T-helper 2 cell treated with Interferon-gamma antibody and Interleukin-4, amounts not matched to agents 5 μg/mL and 100 μg/mL, for 36 hours (primary cell): ENCODE measurements around the gene CDHR2.

Experiments
- DNase-seq: peaks from one replicate; pipeline ENCODE4 v3.0.0; 2021; ENCODE audit warnings: low spot score
- H3K27ac Mint-ChIP-seq: one replicate; pipeline ENCODE4 v1.8.0; 2021; ENCODE audit warnings: mild to moderate bottlenecking, mixed read lengths
- H3K27me3 Mint-ChIP-seq: one replicate; pipeline ENCODE4 v1.8.0; 2021; ENCODE audit warnings: low read depth, mixed read lengths
- H3K36me3 Mint-ChIP-seq: one replicate; pipeline ENCODE4 v1.8.0; 2021; ENCODE audit warnings: low read depth, mixed read lengths
- H3K4me1 Mint-ChIP-seq: one replicate; pipeline ENCODE4 v1.8.0; 2021; ENCODE audit warnings: low read depth, mixed read lengths
- H3K4me3 Mint-ChIP-seq: one replicate; pipeline ENCODE4 v1.8.0; 2022; ENCODE audit warnings: mild to moderate bottlenecking, moderate library complexity, mixed read lengths
- H3K9me3 Mint-ChIP-seq: one replicate; pipeline ENCODE4 v1.8.0; 2021; ENCODE audit warnings: mixed read lengths

Gene CDHR2

DNA sequence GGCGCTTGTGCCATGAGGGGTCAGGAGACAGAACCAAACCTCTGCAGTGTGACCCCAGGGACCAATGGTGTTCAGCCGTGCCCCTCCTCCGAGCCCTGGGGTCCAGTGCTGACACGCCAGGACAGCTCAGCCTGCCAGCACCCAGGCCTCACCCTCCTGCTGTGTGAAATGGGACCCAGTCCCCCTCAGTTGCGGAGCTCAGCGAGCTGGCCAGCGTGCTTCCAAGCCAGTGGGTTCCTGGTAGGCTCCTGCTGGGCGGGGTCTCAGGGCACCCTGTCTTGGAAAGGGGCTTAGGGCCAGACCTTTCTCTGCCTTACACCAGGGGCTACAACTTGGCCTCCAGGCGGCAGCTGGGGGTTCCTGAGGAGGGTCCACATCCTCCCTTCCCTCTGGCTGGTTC is 16.3 kb upstream of the CDHR2 start:
- no peaks in the 10 kb centered on the region for H3K27me3 Mint-ChIP-seq
- peaks cover 32% of the 10 kb centered on the region for H3K4me1 Mint-ChIP-seq
- H3K36me3 Mint-ChIP-seq: peaks cover 50% of the 10 kb centered on the region
- DNase-seq: no peak
- no peaks in the 10 kb centered on the region for H3K9me3 Mint-ChIP-seq
- H3K27ac Mint-ChIP-seq: peak overlapping the region; percentile 95
- H3K4me3 Mint-ChIP-seq: peak overlapping the region; percentile 99

DNA sequence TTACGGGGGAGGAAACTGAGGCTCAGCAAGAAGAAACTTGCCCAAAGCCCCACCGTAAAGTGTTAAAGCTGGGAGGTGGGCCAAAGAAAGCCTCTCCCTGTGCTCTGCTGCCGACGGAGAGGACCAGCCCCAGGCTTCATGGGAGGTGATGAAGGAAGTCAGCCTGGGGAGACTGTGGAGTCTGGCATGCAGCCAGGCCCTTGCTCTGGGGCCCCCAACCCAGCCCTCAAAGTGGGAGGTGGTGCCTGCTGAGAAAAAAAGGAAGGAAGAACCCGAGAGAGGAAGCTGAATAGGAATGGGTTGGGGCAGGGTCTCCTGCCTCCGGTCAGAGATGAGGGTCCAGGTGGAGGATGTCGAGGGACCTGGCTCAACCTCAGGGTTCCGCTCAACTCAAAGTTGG is 15.8 kb upstream of the CDHR2 start:
- peak overlapping the region; percentile 99 for H3K4me3 Mint-ChIP-seq
- H3K4me1 Mint-ChIP-seq: peaks cover 38% of the 10 kb centered on the region
- H3K27me3 Mint-ChIP-seq: no peaks in the 10 kb centered on the region
- DNase-seq: no peak
- peak overlapping the region; percentile 95 for H3K27ac Mint-ChIP-seq
- peaks cover 46% of the 10 kb centered on the region for H3K36me3 Mint-ChIP-seq
- no peaks in the 10 kb centered on the region for H3K9me3 Mint-ChIP-seq

DNA sequence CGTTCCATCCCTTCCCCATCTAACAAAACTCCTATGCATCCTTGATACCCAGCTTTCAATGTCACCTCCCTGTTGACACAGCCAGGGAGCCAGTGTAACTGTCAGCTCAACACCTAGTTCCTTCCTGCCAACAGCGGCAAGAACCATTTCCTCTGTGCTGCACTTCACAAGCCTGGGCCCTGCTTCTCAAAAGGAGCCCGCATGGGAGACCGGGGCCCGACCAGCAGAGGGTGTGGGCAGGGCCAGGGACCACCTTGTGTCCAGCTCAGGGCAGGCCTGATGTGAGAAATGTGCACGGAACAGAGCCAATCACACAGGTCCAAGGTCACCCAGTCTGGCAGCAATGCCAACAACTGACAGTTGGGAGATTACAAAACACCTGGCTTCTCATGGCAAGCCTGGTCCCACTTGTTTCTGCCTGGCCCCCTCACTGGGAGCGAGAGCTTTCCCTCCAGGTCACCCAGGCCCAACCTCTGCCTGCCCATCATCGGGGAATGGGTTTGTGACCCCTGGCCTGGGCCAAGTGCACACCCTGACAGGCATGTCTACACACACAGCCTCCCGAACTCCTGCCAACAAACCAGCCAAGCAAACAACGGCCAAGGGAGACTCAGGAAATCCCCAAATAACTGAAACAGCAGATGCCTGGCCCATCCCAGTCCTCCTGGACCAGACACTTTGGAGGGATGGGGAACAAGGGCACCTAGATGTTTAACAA is 15.1 kb upstream of the CDHR2 start:
- Mint-ChIP-seq H3K27me3 (no peaks in the 10 kb centered on the region), H3K36me3 (peaks cover 42% of the 10 kb centered on the region), H3K4me3 (peak overlapping the region; percentile 99), H3K27ac (peak overlapping the region; percentile 95), H3K9me3 (no peaks in the 10 kb centered on the region), H3K4me1 (peaks cover 43% of the 10 kb centered on the region)
- peak; percentile 40 for DNase-seq

DNA sequence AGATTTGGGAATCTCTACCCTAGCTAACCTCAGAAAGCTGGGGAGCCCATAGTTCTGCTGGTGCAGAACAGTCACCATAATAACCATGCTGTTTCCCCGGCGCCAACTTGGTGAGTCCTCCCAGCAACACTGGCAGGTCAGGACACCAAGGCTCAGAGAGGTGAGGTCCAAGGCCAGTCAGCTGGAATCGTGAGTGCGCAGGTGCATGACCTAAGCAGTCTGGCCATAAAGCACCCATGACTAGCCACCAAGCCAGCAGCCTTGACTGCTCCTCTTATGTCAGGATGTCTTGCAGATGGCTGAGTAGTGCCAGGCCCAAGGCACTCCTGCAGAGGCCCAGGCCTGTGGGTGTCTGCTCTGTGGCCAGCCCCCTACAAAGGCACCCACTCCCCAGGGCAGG is 14.5 kb upstream of the CDHR2 start:
- H3K4me1 Mint-ChIP-seq: peaks cover 45% of the 10 kb centered on the region
- no peak for DNase-seq

DNA sequence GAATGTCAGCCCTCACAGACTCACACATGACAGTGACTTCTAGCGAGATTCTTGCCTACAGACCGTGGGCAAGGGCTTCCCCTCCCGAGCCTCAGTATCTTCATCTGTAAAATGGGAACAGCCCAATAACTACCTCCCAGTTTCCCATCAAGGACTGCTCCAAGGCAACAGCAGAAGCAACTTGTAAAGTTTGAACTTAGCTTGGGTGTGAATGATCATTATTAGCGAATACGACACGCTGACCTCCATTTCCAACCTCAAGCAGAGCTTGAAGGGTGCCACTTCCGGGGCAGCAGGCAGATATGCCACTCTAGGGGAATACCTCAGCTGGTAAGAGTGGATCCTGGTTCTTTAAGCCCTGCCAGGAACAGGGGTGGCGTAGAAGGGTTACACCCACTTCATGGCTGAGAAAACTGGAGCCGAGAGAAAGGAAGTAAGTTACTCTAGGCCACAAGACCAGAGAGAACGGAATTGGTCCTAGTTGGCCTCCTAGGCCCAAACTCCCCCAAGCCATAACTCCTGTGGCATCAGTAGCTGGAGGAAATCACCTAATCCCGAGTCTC is 14.0 kb upstream of the CDHR2 start:
- Mint-ChIP-seq H3K9me3 (no peaks in the 10 kb centered on the region), H3K4me1 (peaks cover 47% of the 10 kb centered on the region), H3K27ac (peak overlapping the region; percentile 95), H3K36me3 (peaks cover 34% of the 10 kb centered on the region), H3K4me3 (peak overlapping the region; percentile 99), H3K27me3 (no peaks in the 10 kb centered on the region)
- peak; percentile 43 for DNase-seq

More for the DNA sequence above, 14.5 kb upstream of the CDHR2 start:
- H3K4me3 Mint-ChIP-seq: peak overlapping the region; percentile 99
- H3K27ac Mint-ChIP-seq: peak overlapping the region; percentile 95
- H3K9me3 Mint-ChIP-seq: no peaks in the 10 kb centered on the region
- peaks cover 36% of the 10 kb centered on the region for H3K36me3 Mint-ChIP-seq
- no peaks in the 10 kb centered on the region for H3K27me3 Mint-ChIP-seq

DNA sequence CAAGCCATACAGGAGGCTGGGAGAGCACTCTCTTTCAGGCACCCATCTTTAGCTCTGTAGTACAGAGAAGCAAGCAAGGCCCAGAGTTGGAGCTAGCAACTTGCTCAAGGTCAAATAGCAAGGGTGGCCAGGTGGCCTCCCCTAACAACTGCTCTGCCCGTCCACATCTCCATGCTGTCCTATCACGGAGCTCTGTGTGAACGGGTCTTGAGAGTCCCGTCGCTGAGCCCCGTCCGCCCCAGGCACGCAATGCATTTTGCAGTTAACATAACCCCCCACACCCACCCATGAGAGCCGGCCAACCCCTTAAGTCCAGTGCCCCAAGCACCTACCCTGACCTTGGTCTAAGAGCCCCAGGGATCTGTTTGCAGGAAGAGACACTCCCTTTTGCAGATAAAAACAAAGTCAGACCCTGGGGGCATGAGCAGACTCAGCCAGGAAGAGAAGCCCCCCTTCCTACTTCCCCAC is 13.4 kb upstream of the CDHR2 start:
- peak overlapping the region; percentile 95 for H3K27ac Mint-ChIP-seq

DNA sequence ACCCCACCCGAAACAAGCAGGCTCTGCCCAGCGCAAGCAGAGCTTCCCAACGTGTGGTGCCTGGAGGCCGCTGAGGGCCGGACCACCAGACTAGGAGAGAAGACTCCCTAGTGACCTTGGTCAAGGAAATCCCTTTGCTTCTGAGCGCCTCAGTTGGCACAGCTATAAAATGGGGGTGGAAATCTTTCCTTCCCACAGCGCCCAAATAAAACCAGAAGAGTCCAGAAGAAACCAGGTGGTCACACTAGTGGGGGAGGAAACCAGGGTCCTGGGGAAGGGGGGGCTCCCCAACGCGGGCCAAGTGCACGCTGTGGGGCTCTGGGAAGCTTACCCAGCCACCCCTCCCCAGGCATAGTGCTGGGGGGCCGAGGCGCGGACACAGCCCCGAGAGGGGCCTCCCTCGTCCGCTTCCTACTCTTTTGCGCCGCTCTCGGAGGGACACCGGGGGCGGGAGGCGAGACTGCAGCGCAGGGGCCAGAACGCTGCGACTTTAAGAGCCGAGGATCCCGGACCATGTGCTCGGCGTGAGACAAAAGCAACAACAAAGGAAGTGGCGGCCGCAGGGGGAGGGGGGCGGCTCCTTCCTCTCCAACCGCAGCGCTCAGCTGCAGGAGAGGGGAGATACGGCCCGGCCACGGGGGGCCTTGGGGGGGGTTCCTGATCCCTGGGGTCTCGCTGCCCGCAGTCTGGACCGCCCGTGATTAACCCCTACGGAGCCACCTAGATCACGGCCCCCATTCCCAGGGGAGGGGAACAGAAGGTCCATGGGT is 12.8 kb upstream of the CDHR2 start:
- peak overlapping the region; percentile 95 for H3K27ac Mint-ChIP-seq
- no peaks in the 10 kb centered on the region for H3K9me3 Mint-ChIP-seq
- peak; percentile 80 for DNase-seq
- peaks cover 30% of the 10 kb centered on the region for H3K36me3 Mint-ChIP-seq
- peaks cover 55% of the 10 kb centered on the region for H3K4me1 Mint-ChIP-seq
- no peaks in the 10 kb centered on the region for H3K27me3 Mint-ChIP-seq
- peak overlapping the region; percentile 99 for H3K4me3 Mint-ChIP-seq

More for the DNA sequence above, 13.4 kb upstream of the CDHR2 start:
- Mint-ChIP-seq H3K9me3 (no peaks in the 10 kb centered on the region), H3K4me3 (peak overlapping the region; percentile 99), H3K4me1 (peaks cover 51% of the 10 kb centered on the region), H3K36me3 (peaks cover 34% of the 10 kb centered on the region), H3K27me3 (no peaks in the 10 kb centered on the region)
- DNase-seq: no peak

DNA sequence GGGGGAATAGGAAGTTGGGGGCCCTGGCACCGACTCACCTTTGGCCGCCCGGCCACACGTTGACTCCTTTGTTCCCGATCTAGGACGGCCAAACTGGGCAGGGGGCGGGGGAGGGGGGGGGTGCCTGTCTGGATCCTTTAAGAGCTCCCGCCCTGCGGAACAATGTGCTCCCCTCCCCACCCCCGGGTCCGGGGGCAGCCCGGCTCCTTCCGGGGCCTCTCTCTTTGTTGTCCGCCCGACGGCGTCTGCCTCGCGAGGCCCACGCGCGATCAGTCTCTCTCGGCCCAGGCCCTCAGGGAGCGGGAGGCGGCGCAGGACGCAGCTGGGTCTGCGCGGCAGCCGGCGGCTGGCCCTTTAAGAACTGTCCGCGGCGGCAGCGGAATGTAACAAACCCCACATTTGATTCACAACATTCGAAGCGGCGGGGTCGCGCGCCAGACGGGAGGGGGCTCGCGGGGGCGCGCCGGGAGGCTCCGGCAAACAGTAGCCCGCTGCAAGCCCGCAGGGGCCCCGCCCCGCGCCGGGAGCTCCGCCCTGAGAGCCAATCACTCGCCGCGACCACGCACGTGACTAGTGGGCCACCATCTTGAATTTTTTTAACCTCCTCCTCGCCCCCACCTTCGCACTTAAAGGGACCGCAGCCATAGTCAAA is 12.1 kb upstream of the CDHR2 start, which contains the start of gene RNF44:
TSS of gene RNF44 (minus strand) at position 501 of the 652 bp plus-strand sequence. CDS start 4,930 bp downstream, outside the sequence.
- Mint-ChIP-seq H3K4me3 (peak within 1 kb of the TSS; percentile 99), H3K4me1 (peaks cover 59% of the 10 kb centered on the region), H3K27me3 (no peaks in the 10 kb centered on the region), H3K9me3 (no peaks in the 10 kb centered on the region), H3K27ac (peak within 1 kb of the TSS; percentile 99), H3K36me3 (peaks cover 29% of the 10 kb centered on the region)
- DNase-seq: peak; percentile 99

DNA sequence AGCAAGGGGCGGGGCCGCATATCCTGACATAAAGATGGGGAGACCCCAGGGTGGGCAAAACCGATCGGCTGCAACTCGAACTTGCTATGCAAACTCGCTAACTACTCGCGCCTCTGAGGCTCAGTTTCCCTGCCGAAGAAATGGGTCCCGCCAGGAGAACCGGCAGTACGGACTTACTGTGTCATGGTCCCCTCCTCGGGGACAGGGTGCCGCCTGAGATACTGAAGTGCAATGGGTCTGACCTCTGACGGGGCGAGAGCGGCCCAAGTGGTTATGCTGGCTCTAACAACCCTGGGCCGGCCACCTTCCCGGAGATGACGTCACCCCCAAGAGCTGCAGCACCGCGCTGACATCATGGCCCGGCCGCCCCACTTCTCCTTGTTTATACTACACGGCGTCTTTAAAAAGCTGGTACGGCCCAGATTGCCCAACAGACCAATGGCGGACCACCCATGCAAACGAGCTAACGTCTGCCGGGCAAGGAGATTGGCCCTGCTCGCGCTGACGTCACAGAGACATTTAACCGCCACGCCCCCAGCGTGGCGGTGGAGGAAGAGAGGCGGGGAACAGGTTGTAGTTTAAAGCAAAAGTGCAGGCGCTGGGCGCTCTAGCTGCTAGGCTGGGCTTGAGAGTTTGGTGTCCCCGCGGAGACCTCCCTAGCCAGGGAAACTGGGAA is 11.4 kb upstream of the CDHR2 start:
- no peaks in the 10 kb centered on the region for H3K27me3 Mint-ChIP-seq
- peak; percentile 97 for DNase-seq
- peak overlapping the region; percentile 99 for H3K27ac Mint-ChIP-seq
- no peaks in the 10 kb centered on the region for H3K9me3 Mint-ChIP-seq
- H3K4me3 Mint-ChIP-seq: peak overlapping the region; percentile 99
- peaks cover 64% of the 10 kb centered on the region for H3K4me1 Mint-ChIP-seq
- peaks cover 29% of the 10 kb centered on the region for H3K36me3 Mint-ChIP-seq

DNA sequence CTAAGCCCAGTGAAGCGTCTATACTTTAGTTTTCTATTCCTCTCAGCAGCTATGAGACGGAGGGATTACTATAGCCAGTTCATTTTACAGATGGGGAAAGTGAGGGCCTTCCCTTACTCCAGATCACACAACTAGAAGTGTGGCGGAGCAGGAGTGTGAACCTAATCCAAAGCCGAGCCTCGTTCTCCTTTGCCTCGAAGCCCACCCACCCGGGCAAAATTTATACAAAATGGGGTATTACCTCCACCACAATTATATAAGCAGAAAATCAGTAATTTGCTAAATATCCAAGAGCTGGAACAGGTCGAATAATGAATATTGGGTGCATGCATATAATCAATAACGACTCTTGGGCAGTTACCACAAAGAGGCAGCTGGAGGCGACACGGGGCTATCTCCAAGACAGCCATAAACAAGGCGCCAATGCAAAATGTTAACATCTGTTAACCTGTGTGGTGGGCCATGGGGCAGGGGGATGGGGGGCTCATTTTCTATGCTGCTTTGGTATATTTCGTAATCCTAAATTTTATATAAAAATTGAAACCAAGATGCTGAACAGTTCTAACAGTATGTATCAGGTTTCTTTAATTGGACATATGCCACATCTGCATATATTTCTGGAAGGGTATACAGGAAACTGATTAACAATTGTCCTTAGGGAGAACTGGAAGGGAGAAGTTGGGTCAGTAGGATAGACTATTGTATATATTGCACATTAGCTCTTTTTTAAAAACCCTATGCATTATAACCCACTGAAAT is 10.7 kb upstream of the CDHR2 start:
- DNase-seq: no peak
- Mint-ChIP-seq H3K27ac (peak overlapping the region; percentile 99), H3K4me1 (peaks cover 60% of the 10 kb centered on the region), H3K4me3 (peak overlapping the region; percentile 99), H3K36me3 (peaks cover 26% of the 10 kb centered on the region), H3K27me3 (no peaks in the 10 kb centered on the region), H3K9me3 (no peaks in the 10 kb centered on the region)

DNA sequence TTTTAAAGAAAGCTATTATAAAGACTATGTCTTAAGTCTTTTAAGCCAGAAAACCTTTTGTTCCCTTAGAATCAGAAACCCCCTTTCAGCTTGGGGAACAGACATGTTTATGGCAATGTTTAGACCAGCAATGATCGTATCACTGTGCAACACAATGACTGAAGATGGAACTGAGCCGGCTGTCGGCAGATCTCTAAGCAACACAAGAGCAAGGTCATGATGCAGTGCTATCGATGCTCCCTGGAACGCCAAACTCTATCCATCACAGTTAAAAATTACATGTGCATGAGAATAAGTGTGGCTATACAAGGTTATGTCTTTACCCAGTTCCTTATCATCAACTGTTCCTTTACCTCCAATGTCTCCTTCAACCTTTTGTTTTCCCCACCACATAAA is 10.2 kb upstream of the CDHR2 start:
- H3K36me3 Mint-ChIP-seq: peaks cover 20% of the 10 kb centered on the region
- H3K9me3 Mint-ChIP-seq: no peaks in the 10 kb centered on the region
- peak overlapping the region; percentile 20 for H3K27ac Mint-ChIP-seq
- no peak for DNase-seq
- peaks cover 57% of the 10 kb centered on the region for H3K4me1 Mint-ChIP-seq
- no peak overlapping the region for H3K4me3 Mint-ChIP-seq
- no peaks in the 10 kb centered on the region for H3K27me3 Mint-ChIP-seq

DNA sequence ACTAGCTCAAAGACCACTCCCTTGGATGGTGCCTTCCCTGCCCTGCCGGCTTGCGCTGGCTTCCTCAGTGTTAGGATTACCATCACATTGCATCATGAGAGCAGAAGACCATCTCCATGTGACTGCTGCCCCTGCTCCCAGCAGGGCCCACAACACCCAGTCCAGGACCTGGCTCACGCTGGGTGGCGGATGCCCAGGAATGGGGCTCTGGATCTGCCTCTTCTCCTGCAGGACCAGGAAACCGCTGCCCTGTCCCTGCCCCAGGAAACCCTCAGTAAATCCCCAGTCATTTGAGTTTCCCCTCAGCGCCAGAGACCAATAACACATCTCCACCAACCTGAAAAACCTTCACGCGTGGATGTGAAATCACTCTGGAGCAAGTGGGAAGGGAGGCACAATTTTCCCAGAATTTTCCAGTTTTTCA is 8.7 kb upstream of the CDHR2 start:
- Mint-ChIP-seq H3K4me1 (peaks cover 50% of the 10 kb centered on the region), H3K9me3 (no peaks in the 10 kb centered on the region), H3K4me3 (peak overlapping the region; percentile 54), H3K27me3 (no peaks in the 10 kb centered on the region), H3K27ac (peak overlapping the region; percentile 93), H3K36me3 (peaks cover 11% of the 10 kb centered on the region)
- DNase-seq: no peak

DNA sequence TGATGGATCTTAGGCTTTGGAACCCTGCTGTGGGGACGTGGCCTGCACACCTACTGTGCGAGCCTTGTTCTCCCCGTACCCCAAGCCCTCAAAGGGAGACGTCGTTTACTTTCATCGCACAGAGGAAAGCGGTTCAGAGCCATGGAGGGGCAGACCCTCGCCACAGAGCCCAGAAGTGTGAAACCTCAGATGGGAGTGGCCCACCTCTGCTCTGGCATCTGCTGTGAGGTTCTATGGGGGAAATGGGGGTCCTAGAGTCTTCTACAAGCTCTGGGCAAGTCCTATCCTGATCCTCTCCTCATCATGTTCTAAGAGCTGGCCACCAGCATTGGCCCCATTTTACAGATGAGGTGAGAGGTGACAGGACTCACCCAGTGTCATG is 8.2 kb upstream of the CDHR2 start:
- no peak for DNase-seq
- Mint-ChIP-seq H3K9me3 (no peaks in the 10 kb centered on the region), H3K4me3 (peak overlapping the region; percentile 83), H3K36me3 (peaks cover 7% of the 10 kb centered on the region), H3K4me1 (peaks cover 50% of the 10 kb centered on the region), H3K27ac (peak overlapping the region; percentile 93), H3K27me3 (no peaks in the 10 kb centered on the region)
